MM.1S (cell line): ENCODE data around the gene PPP1R15B.
A peak's percentile ranks its signal among the peaks of the same experiment; 100 is the strongest.

Source experiments
- DNase-seq: peaks from one replicate; pipeline ENCODE4 v3.0.0-alpha.2; 2015
- H2AFZ ChIP-seq: fragments of 300-600 bp; sonication (generic); 2 replicates; pipeline ENCODE4 v1.6.0; 2016; ENCODE audit warnings: antibody characterized with exemption, low read length
- H3F3A ChIP-seq: fragments of 300-600 bp; sonication (generic); 2 replicates; pipeline ENCODE4 v1.6.1; 2016; ENCODE audit warnings: mild to moderate bottlenecking, antibody characterized with exemption, low read length, moderate library complexity, mixed read lengths; ENCODE audit not compliant: insufficient read depth
- H3K27ac ChIP-seq: fragments of 300-600 bp; sonication (generic); 2 replicates; pipeline ENCODE4 v1.5.1; 2016; ENCODE audit warnings: mild to moderate bottlenecking, low read length
- H3K27me3 ChIP-seq: fragments of 300-600 bp; sonication (generic); replicated peaks from 2 replicates; pipeline ENCODE4 v1.6.0; 2016; ENCODE audit warnings: low read length; ENCODE audit not compliant: insufficient read depth
- H3K36me3 ChIP-seq: fragments of 300-600 bp; sonication (generic); replicated peaks from 2 replicates; pipeline ENCODE4 v1.6.1; 2016; ENCODE audit warnings: mild to moderate bottlenecking, low read length, mixed read lengths; ENCODE audit not compliant: insufficient read depth
- H3K4me1 ChIP-seq: fragments of 300-600 bp; sonication (generic); 2 replicates; pipeline ENCODE4 v1.6.1; 2016; ENCODE audit warnings: low read length, mixed read lengths
- H3K4me2 ChIP-seq: fragments of 300-600 bp; sonication (generic); 2 replicates; pipeline ENCODE4 v1.6.0; 2016; ENCODE audit warnings: low read depth, low read length
- H3K4me3 ChIP-seq: fragments of 300-600 bp; sonication (generic); 2 replicates; pipeline ENCODE4 v1.5.1; 2016; ENCODE audit warnings: low read length, mixed read lengths
- H3K79me2 ChIP-seq: fragments of 300-600 bp; sonication (generic); 2 replicates; pipeline ENCODE4 v1.6.1; 2016; ENCODE audit warnings: mixed run types, low read length, mixed read lengths
- H3K9ac ChIP-seq: fragments of 300-600 bp; sonication (generic); 2 replicates; pipeline ENCODE4 v1.6.1; 2016; ENCODE audit warnings: low read length, mixed read lengths
- H3K9me2 ChIP-seq: fragments of 300-600 bp; sonication (generic); replicated peaks from 2 replicates; pipeline ENCODE4 v1.6.1; 2016; ENCODE audit warnings: mild to moderate bottlenecking, low read length, mixed read lengths; ENCODE audit not compliant: insufficient read depth
- H3K9me3 ChIP-seq: fragments of 300-600 bp; sonication (generic); replicated peaks from 2 replicates; pipeline ENCODE4 v1.6.1; 2016; ENCODE audit warnings: mild to moderate bottlenecking, low read length, mixed read lengths; ENCODE audit not compliant: insufficient read depth
- H4K20me1 ChIP-seq: fragments of 300-600 bp; sonication (generic); 2 replicates; pipeline ENCODE4 v1.6.1; 2016; ENCODE audit warnings: mild to moderate bottlenecking, low read length, moderate library complexity, mixed read lengths; ENCODE audit not compliant: insufficient read depth
- CTCF ChIP-seq: fragments of 300-600 bp; sonication (generic); IDR thresholded peaks from 2 replicates; pipeline ENCODE4 v1.5.1; 2016; ENCODE audit warnings: antibody characterized with exemption, low read length, mixed read lengths
- EZH2 ChIP-seq: fragments of 300-600 bp; sonication (generic); optimal IDR thresholded peaks from 2 replicates; pipeline ENCODE3; 2017; ENCODE audit warnings: low read depth, mild to moderate bottlenecking, antibody characterized with exemption, low read length, mixed read lengths
- EZH2phosphoT487 ChIP-seq: fragments of 300-600 bp; sonication (generic); IDR thresholded peaks from 2 replicates; pipeline ENCODE4 v1.6.1; 2018; ENCODE audit warnings: antibody characterized with exemption, low read length

PPP1R15B gene

GRCh38 chr1:204398197-204399125 is 13.2 kb downstream of the PPP1R15B start:
- H3K36me3 ChIP-seq, result 0 out of 2 replicates have a peak, but pooled peaks cover under 1% of the 10 kb centered on the region

GRCh38 chr1:204396015-204396583 is 15.5 kb downstream of the PPP1R15B start:
- Histone ChIP-seq H4K20me1 (no peaks in the 10 kb centered on the region), H3K27ac (no peak overlapping the region), H3K9me3 (no peaks in the 10 kb centered on the region), H3K9me2 (no peaks in the 10 kb centered on the region), H3F3A (peaks cover 14% of the 10 kb centered on the region), H3K4me3 (no peak overlapping the region), H3K27me3 (no peaks in the 10 kb centered on the region), H3K36me3 (no peaks in the 10 kb centered on the region), H3K4me2 (no peak overlapping the region), H3K9ac (no peak overlapping the region), H2AFZ (no peak overlapping the region), H3K4me1 (no peaks in the 10 kb centered on the region), H3K79me2 (no peaks in the 10 kb centered on the region)
- no peak for DNase-seq
- no peak for TF ChIP-seq EZH2

More at GRCh38 chr1:204398197-204399125, 13.2 kb downstream of the PPP1R15B start:
- H3K79me2 ChIP-seq, result peaks cover 14% of the 10 kb centered on the region
- no peak overlapping the region for H3K27ac ChIP-seq
- no peaks in the 10 kb centered on the region for H3K9me3 ChIP-seq
- no peak overlapping the region for H3K4me3 ChIP-seq
- H3K4me1 ChIP-seq, result no peaks in the 10 kb centered on the region
- no peak overlapping the region for H2AFZ ChIP-seq
- peaks cover 33% of the 10 kb centered on the region for H3F3A ChIP-seq
- no peak overlapping the region for H3K9ac ChIP-seq
- H4K20me1 ChIP-seq, result no peaks in the 10 kb centered on the region; the same call in 1 of the 2 replicates
- H3K27me3 ChIP-seq, result no peaks in the 10 kb centered on the region
- no peaks in the 10 kb centered on the region for H3K9me2 ChIP-seq
- DNase-seq, result peak; percentile 90
- no peak overlapping the region for H3K4me2 ChIP-seq
- no peak for TF ChIP-seq EZH2
- TF ChIP-seq CTCF, result peak; percentile 98
- no peak for TF ChIP-seq EZH2phosphoT487

- no peaks in the 10 kb centered on the region for H3K9me3 ChIP-seq
- no peaks in the 10 kb centered on the region for H3K4me1 ChIP-seq
- no peaks in the 10 kb centered on the region for H3K27me3 ChIP-seq
- H3K4me3 ChIP-seq, result no peak overlapping the region
- no peak overlapping the region for H3K27ac ChIP-seq
- H3K9ac ChIP-seq, result no peak overlapping the region
- no peaks in the 10 kb centered on the region for H3K36me3 ChIP-seq
- DNase-seq, result no peak
- no peaks in the 10 kb centered on the region for H3F3A ChIP-seq
- no peaks in the 10 kb centered on the region for H3K79me2 ChIP-seq
- TF ChIP-seq EZH2phosphoT487, result no peak
- TF ChIP-seq CTCF, result no peak
- TF ChIP-seq EZH2, result no peak
- no peaks in the 10 kb centered on the region for H3K9me2 ChIP-seq
- H3K4me2 ChIP-seq, result no peak overlapping the region
- H4K20me1 ChIP-seq, result no peaks in the 10 kb centered on the region
- no peak overlapping the region for H2AFZ ChIP-seq
Measured at GRCh38 chr1:204391629-204392028, 20.0 kb downstream of the PPP1R15B start.
